Measurements from ENCODE around the gene AOAH. TPM values are rescaled to one million over a fixed set of nuclear protein-coding genes. Genes with fewer than 3 reads are reported as not detected.

The AOAH gene
- total and polyA plus RNA-seq, 5 donors, result 1.1 to 6.0 (median 4.4) TPM

DNA sequence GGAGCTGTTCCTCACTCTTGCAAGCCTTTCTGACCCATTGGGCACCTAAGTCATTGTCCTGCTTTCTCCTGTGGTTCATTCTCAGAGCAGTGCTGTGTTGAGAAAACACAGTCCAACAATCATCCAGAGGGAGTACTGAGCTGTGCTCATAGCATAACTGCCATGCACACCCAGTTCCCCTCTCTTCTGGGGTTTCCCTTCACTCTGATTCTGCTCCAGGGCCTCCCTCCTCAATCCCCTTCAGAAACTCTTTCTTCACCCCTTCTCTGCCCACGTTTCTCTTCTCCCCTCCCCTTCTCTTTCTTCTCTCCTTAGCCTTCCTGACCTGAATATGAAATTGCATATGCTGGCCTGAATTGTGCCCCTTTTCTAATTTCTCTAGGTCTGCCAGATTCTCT is 155.8 kb downstream of the AOAH start:
- DNase-seq (no peak), ATAC-seq (no peak)
- no peak overlapping the region for H3K27ac ChIP-seq (ENCODE audit: low read length)
- intact Hi-C loops (cut with DNase I), result no loop called here
- WGBS, result 46% methylated on average over 1 of the region's 1 CpG
- peaks cover 3% of the 10 kb centered on the region for H3K4me1 ChIP-seq (ENCODE audit: control insufficient read depth, insufficient read depth, low read length)
- H3K4me3 ChIP-seq (ENCODE audit: low read length), result no peak overlapping the region
- no peaks in the 10 kb centered on the region for H3K27me3 ChIP-seq (ENCODE audit: control insufficient read depth, insufficient read depth)
- no peaks in the 10 kb centered on the region for H3K9me3 ChIP-seq (ENCODE audit: control insufficient read depth, low read length)

DNA sequence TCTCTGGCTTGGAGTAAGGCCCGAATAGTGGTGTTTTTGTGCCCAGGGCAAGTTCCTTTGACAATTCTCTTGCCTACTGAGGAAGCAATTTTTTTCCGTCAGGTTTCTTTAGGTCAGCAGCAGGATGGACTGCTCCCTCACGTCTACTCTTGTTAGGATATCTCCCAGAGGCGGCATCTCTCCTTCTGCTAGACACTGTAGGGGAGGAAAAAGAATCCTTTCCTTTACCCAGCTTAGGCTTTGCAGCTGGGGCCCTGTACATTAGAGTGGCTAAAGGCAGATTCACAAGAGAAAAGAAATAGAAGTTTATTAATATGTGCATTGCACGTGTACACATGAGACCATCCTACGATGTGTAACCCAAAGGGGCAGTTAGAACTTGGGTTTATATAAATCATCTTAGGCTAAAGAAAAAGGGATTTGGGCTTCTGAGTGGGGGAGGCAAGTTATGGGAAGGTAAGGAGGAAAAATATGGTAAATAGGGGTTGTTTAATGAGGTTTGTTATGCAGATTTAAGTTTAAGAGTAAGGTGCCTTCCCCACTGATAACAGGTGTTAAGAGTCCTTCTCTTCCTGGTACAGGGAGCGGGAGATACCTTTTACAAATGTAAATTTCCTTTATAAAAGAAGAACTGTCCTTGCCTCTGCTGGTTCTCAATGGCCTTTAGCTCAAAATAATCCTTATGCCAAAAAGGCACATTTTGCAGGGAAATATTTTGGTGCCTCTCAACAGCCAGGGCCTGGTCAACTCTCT is 156.4 kb downstream of the AOAH start:
- no peak for ATAC-seq
- WGBS, result 89% methylated on average over 7 of the region's 7 CpGs
- H3K9me3 ChIP-seq (ENCODE audit: control insufficient read depth, low read length), result no peaks in the 10 kb centered on the region

DNA sequence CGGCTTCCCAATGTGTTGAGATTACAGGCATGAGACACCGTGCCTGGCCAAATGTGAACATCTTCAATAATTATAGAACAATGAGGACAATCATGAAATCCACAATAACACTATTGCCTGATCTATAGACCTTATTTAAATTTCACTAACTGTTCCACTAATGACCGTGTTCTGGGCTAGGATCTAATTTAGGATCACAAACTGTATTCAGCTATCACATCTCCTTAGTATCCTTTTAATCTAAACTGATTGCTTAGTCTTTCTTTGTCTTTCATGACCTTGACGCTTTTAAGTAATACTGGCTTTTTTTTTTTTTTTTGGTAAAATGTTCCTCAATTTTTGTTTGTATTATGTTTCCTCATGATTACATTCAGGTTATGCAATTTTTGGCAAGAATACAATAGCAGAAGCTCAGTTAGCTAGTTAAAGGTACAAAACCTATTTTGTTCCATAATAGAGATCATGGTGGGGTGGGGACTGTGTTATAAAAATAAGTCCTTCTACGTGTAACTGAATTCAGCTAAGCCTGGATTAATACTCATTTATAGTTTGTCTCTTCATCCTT is 158.4 kb downstream of the AOAH start:
- Histone ChIP-seq H3K4me1 (ENCODE audit: control insufficient read depth, insufficient read depth, low read length) (peaks cover 3% of the 10 kb centered on the region), H3K27me3 (ENCODE audit: control insufficient read depth, insufficient read depth) (no peaks in the 10 kb centered on the region), H3K4me3 (ENCODE audit: low read length) (no peak overlapping the region), H3K9me3 (ENCODE audit: control insufficient read depth, low read length) (no peaks in the 10 kb centered on the region), H3K27ac (ENCODE audit: low read length) (no peak overlapping the region)
- no peak for ATAC-seq
- no peak for DNase-seq
- 69% methylated on average over 5 of the region's 5 CpGs for WGBS
- intact Hi-C loops (cut with DNase I), result no loop called here

More for the DNA sequence above, 156.4 kb downstream of the AOAH start:
- DNase-seq, result no peak
- peaks cover 3% of the 10 kb centered on the region for H3K4me1 ChIP-seq (ENCODE audit: control insufficient read depth, insufficient read depth, low read length)
- H3K27ac ChIP-seq (ENCODE audit: low read length), result no peak overlapping the region
- no peak overlapping the region for H3K4me3 ChIP-seq (ENCODE audit: low read length)
- intact Hi-C loops (cut with DNase I), result no loop called here
- no peaks in the 10 kb centered on the region for H3K27me3 ChIP-seq (ENCODE audit: control insufficient read depth, insufficient read depth)

DNA sequence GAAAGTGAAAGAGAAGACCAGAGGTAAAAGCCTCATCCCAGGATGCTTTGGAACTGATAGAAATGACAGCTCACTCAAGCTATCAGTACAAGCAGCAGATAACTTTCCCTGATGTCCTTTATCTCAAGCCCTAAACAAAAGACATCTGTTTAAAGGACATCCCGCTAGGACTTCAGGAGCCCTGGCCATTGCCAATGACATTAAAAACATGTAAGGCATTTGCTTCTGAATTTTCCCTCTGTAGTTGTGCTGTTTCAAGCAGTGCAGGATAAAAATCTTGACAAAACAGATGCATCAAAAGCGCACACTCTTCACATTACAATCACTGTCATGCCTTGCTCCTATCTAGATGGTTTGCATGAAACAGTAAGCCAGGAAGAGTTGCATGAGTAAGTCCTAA is 159.8 kb downstream of the AOAH start:
- ATAC-seq (no peak), DNase-seq (no peak)
- no peaks in the 10 kb centered on the region for H3K9me3 ChIP-seq (ENCODE audit: control insufficient read depth, low read length)
- no peak overlapping the region for H3K4me3 ChIP-seq (ENCODE audit: low read length)
- intact Hi-C loops (cut with DNase I), result no loop called here
- no peaks in the 10 kb centered on the region for H3K27me3 ChIP-seq (ENCODE audit: control insufficient read depth, insufficient read depth)
- no peak overlapping the region for H3K27ac ChIP-seq (ENCODE audit: low read length)
- 61% methylated on average over 2 of the region's 2 CpGs for WGBS
- H3K4me1 ChIP-seq (ENCODE audit: control insufficient read depth, insufficient read depth, low read length), result peaks cover 3% of the 10 kb centered on the region

DNA sequence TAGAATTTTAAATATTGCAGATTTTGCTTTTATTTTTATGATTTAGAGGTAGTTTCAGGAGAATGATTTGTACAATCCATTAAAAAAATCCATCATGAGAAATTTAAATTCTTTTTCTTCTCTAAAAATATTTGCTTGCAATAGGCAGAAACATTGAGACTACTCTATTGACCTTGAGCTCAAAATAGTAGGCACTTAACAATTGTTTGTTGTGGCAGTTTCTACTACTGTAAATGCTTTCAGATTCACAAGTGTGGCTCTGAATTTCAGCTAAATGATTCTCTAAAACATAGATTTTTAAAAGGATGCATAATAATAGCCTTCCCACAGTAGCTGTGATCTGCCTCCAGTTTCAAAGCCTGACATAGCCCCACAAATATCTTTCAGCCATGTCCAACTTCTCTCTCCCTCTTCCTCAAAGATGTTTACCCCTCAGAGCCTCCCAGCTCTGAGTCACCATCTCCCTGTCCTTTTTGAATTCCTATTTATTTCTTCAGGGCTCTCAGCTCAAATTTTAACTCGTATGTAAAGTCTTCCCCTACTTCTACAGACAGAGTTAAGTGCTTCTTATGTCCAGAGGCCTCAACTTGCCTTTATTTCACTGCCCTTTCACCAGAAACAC is 160.5 kb downstream of the AOAH start:
- ATAC-seq (no peak), DNase-seq (no peak)
- 18% methylated on average over 1 of the region's 1 CpG for WGBS
- intact Hi-C loops (cut with DNase I), result no loop called here
- Histone ChIP-seq H3K4me1 (ENCODE audit: control insufficient read depth, insufficient read depth, low read length) (peaks cover 3% of the 10 kb centered on the region), H3K27ac (ENCODE audit: low read length) (no peak overlapping the region), H3K9me3 (ENCODE audit: control insufficient read depth, low read length) (no peaks in the 10 kb centered on the region), H3K27me3 (ENCODE audit: control insufficient read depth, insufficient read depth) (no peaks in the 10 kb centered on the region), H3K4me3 (ENCODE audit: low read length) (no peak overlapping the region)

DNA sequence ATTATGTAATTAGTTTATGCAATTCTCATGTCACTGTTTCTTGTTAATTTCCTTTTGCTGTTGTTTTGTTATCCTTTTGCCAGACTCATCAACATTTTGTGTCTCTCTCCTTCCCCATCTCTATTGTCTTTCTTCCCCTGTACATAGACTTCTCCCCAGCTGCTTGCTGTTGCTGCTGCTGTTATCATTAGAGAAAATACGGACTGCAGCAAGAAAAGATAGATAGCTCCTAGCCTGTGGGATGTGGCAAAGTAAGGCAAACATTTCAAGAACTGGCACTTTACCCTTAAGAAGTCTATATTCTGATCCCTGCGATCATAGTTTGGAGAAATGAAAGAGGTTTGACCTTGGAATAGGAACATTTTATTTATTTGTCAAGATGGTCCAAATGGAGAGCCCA is 162.2 kb downstream of the AOAH start:
- H3K27me3 ChIP-seq (ENCODE audit: control insufficient read depth, insufficient read depth), result no peaks in the 10 kb centered on the region
- no peaks in the 10 kb centered on the region for H3K9me3 ChIP-seq (ENCODE audit: control insufficient read depth, low read length)
- no peak overlapping the region for H3K4me3 ChIP-seq (ENCODE audit: low read length)
- intact Hi-C loops (cut with DNase I), result no loop called here
- H3K4me1 ChIP-seq (ENCODE audit: control insufficient read depth, insufficient read depth, low read length), result peaks cover 3% of the 10 kb centered on the region
- H3K27ac ChIP-seq (ENCODE audit: low read length), result no peak overlapping the region
- no peak for ATAC-seq
- 68% methylated on average over 2 of the region's 2 CpGs for WGBS
- no peak for DNase-seq

DNA sequence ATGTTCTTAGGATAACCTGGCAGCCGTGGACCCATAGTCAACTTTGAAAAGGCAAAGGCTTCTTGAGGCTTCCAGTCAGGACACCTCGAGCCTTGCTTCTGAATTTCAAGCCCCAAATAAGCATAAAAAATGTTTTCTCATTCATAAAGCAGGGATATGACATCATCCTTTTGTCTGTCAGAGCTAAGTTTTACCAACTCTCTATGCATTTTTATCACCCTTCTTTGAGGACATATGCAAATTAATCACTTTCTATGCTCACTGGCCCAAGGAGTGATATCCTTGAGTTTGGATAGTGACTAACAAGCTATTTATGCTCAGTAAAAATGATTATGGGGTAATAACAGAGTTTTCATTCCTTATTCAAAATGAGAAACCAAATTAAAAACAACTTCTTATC is 175.3 kb downstream of the AOAH start:
- ATAC-seq, result no peak
- intact Hi-C loops (cut with DNase I), result no loop called here
- Histone ChIP-seq H3K4me3 (ENCODE audit: low read length) (no peak overlapping the region), H3K27me3 (ENCODE audit: control insufficient read depth, insufficient read depth) (no peaks in the 10 kb centered on the region), H3K4me1 (ENCODE audit: control insufficient read depth, insufficient read depth, low read length) (no peaks in the 10 kb centered on the region), H3K27ac (ENCODE audit: low read length) (no peak overlapping the region), H3K9me3 (ENCODE audit: control insufficient read depth, low read length) (no peaks in the 10 kb centered on the region)
- WGBS, result 80% methylated on average over 2 of the region's 2 CpGs
- DNase-seq, result no peak

DNA sequence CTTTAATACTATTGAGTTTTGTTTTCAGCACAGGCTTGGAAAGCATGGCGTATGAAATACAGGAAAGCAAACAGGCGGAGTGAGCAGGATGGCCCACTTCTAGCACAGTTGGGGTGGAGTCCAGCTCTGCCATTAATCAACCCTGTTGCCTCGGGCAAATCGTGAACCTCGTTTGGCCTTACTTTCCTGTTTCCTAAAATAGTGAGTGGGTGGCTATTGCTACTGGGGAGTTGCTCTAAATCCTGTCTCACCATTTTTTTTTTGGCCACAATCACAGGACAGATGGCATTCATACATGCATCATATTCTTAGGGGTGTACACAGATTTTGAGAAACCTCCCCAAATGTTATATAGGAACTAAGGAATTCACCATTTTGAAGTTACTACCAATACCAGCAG is 176.9 kb downstream of the AOAH start:
- H3K27me3 ChIP-seq (ENCODE audit: control insufficient read depth, insufficient read depth), result no peaks in the 10 kb centered on the region
- no peak overlapping the region for H3K27ac ChIP-seq (ENCODE audit: low read length)
- WGBS, result 54% methylated on average over 5 of the region's 5 CpGs
- no peaks in the 10 kb centered on the region for H3K9me3 ChIP-seq (ENCODE audit: control insufficient read depth, low read length)
- H3K4me1 ChIP-seq (ENCODE audit: control insufficient read depth, insufficient read depth, low read length), result no peaks in the 10 kb centered on the region
- intact Hi-C loops (cut with DNase I), result no loop called here
- DNase-seq, result no peak
- no peak overlapping the region for H3K4me3 ChIP-seq (ENCODE audit: low read length)
- no peak for ATAC-seq

DNA sequence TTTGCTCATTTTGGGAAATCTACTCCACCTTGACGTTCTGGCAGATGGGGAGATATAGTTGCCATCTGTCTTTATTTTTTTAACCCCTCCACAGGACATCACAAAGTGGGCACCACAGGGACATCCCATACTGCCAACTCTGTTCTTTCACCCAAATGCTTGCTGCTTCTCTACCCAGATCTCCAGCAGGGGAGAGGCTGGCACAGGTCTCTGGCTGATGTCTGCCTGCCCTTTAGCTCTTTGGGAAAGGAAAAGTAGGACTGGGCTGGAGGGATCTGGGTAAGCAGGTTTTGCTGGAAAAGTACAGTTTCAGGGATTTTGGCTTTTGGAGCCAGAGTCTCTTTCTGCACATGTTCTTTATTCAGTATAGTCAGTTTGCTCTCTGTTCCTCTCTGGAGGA is 178.0 kb downstream of the AOAH start:
- 27% methylated on average over 1 of the region's 1 CpG for WGBS
- intact Hi-C loops (cut with DNase I), result no loop called here
- no peak for DNase-seq

DNA sequence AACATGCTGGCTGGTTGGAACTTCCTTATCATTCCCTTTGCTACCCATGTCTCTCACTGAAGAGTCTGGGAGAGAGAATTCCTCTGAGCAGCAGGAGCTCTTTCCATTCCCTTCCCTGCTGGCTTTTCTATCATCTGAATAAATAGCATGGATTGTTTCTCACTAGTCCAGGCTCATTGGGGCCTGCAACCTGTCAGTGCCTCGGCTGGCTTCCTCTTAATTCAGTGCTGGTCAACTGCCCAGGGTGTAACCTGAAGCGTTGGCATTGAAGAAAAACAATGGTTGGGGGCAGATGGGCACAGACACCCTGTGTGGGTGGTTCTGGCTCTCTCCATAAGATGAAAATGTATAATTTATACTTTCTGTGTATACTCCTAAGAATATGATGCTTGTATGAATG is 179.0 kb downstream of the AOAH start:
- intact Hi-C loops (cut with DNase I), result no loop called here
- WGBS, result 49% methylated on average over 2 of the region's 2 CpGs
- DNase-seq (no peak), ATAC-seq (no peak)
- H3K27me3 ChIP-seq (ENCODE audit: control insufficient read depth, insufficient read depth), result no peaks in the 10 kb centered on the region
- no peak overlapping the region for H3K27ac ChIP-seq (ENCODE audit: low read length)
- no peaks in the 10 kb centered on the region for H3K9me3 ChIP-seq (ENCODE audit: control insufficient read depth, low read length)
- H3K4me3 ChIP-seq (ENCODE audit: low read length), result no peak overlapping the region
- no peaks in the 10 kb centered on the region for H3K4me1 ChIP-seq (ENCODE audit: control insufficient read depth, insufficient read depth, low read length)

More for the DNA sequence above, 178.0 kb downstream of the AOAH start:
- Histone ChIP-seq H3K27me3 (ENCODE audit: control insufficient read depth, insufficient read depth) (no peaks in the 10 kb centered on the region), H3K27ac (ENCODE audit: low read length) (no peak overlapping the region), H3K4me3 (ENCODE audit: low read length) (no peak overlapping the region), H3K4me1 (ENCODE audit: control insufficient read depth, insufficient read depth, low read length) (no peaks in the 10 kb centered on the region), H3K9me3 (ENCODE audit: control insufficient read depth, low read length) (no peaks in the 10 kb centered on the region)
- no peak for ATAC-seq

DNA sequence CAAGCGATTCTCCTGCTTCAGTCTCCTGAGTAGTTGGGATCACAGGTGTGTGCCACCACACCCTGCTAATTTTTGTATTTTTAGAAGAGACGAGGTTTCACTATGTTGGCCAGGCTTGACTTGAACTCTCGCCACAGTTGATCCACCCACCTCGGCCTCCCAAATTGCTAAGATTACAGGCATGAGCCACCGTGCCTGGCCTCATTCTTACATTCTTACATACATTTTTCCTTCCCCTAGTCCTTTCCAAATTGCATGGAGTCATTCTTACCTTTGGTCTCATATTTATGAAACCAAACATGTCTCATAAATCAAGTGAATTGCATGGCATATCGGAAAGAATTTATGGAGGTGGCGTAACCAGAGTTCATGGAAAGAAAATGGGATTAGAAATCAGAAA is 186.2 kb downstream of the AOAH start:
- H3K9me3 ChIP-seq (ENCODE audit: control insufficient read depth, low read length), result no peaks in the 10 kb centered on the region
- ATAC-seq (no peak), DNase-seq (no peak)
- no peaks in the 10 kb centered on the region for H3K4me1 ChIP-seq (ENCODE audit: control insufficient read depth, insufficient read depth, low read length)
- H3K27ac ChIP-seq (ENCODE audit: low read length), result no peak overlapping the region
- intact Hi-C loops (cut with DNase I), result no loop called here
- no peak overlapping the region for H3K4me3 ChIP-seq (ENCODE audit: low read length)
- no peaks in the 10 kb centered on the region for H3K27me3 ChIP-seq (ENCODE audit: control insufficient read depth, insufficient read depth)
- 79% methylated on average over 7 of the region's 7 CpGs for WGBS
